Measurements from ENCODE around the gene MAGEC2.

The MAGEC2 gene, protein sequence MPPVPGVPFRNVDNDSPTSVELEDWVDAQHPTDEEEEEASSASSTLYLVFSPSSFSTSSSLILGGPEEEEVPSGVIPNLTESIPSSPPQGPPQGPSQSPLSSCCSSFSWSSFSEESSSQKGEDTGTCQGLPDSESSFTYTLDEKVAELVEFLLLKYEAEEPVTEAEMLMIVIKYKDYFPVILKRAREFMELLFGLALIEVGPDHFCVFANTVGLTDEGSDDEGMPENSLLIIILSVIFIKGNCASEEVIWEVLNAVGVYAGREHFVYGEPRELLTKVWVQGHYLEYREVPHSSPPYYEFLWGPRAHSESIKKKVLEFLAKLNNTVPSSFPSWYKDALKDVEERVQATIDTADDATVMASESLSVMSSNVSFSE

DNA sequence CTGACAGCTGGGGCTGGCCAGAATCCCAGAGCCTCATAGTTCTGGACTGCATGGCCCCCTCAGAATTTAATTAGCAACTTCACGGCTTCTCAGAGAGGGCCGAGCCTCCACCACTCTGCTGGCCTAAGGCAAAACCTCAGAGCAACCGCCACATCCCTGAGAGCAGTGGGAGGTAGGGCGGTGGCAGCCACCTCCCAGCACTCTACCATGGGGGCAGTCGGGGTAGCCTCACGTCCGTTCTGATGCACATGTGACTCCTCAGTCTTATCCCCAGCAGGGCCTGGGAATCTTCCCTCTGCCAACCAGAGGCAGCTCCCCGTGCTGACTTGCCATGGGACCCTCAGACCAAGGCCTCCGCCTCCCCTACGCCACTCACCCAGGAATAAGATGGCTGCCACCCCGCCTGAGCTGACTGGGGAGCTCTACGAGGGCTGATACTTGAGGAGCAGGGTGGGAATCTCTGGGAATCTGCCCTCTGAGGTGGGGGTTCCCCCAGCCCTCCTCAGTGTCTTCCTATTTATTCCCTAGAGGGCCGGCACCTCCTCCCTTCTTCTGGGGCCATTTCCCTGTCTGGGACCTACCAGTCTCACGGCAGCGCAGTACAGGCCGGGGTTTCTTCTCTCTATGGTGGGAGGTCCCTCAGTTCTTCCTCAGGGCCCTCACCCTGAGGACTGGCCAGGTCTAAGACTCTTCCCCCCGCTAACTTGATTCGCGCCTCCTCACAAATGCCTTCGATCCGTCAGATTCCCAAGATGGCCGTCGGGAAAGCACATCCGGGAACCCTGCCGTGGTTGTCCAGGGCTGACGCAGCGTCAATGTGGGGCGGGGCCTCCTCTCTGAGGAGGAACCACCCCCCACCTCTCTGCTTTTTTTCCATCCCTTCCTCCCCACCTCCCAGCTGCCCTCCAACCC, at the start of gene MAGEC2:
Gene MAGEC2 (minus strand): TSS at position 769 of the 912 bp plus-strand sequence. CDS start 1,303 bp downstream, outside the sequence.
- TF ChIP-seq, protein P1, sequence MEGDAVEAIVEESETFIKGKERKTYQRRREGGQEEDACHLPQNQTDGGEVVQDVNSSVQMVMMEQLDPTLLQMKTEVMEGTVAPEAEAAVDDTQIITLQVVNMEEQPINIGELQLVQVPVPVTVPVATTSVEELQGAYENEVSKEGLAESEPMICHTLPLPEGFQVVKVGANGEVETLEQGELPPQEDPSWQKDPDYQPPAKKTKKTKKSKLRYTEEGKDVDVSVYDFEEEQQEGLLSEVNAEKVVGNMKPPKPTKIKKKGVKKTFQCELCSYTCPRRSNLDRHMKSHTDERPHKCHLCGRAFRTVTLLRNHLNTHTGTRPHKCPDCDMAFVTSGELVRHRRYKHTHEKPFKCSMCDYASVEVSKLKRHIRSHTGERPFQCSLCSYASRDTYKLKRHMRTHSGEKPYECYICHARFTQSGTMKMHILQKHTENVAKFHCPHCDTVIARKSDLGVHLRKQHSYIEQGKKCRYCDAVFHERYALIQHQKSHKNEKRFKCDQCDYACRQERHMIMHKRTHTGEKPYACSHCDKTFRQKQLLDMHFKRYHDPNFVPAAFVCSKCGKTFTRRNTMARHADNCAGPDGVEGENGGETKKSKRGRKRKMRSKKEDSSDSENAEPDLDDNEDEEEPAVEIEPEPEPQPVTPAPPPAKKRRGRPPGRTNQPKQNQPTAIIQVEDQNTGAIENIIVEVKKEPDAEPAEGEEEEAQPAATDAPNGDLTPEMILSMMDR (IDR thresholded peaks at IDR 0.05; ENCODE audit: insufficient read depth, missing control alignments) = no peak
- FAIRE-seq = no peak
- no peak for DNase-seq (ENCODE audit: insufficient read length, low spot score)

DNA sequence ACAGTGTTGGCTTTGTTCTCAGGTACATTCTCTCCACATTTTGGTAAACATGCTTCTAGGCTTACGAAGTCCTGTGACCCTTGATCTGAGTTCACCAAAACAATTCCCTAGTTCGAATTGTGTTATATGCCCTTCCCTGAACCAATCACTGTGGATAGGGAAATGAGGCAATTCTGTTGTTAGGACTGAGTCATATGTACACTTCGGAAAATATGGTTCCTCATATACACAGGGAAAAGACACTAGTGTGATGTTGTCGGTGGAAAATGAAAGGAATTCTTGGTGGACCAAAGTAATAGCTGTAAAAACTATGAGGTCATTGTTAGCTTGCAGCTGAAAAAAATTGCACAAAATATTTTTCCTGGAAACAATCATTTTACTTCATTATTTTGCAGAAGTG, 46.6 kb upstream of the MAGEC2 start:
- DNase-seq (ENCODE audit: insufficient read length, low spot score) = no peak
- FAIRE-seq = no peak
- TF ChIP-seq, protein P1 (IDR thresholded peaks at IDR 0.05; ENCODE audit: insufficient read depth, missing control alignments) = no peak

DNA sequence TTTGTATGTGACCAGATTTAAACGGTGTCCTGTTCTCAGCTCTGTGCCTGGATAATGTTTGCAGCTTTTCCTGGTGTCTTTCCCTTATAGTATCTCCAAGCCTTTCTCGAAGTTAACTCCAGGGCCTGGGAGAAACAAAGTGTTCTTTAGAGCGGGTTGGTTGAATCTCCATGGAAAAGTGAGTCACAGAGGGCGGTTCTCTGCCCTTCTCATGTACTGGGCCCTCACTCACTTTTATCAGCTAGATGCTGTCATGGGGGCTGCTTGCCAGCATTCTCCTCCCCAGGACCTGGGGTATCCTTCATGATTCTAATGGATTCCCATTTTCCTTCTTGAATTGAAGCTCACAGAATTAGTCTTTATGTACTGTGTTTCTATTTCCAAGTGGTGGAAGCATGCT, 46.1 kb upstream of the MAGEC2 start:
- TF ChIP-seq, protein P1 (IDR thresholded peaks at IDR 0.05; ENCODE audit: insufficient read depth, missing control alignments) = no peak
- FAIRE-seq = no peak
- no peak for DNase-seq (ENCODE audit: insufficient read length, low spot score)

DNA sequence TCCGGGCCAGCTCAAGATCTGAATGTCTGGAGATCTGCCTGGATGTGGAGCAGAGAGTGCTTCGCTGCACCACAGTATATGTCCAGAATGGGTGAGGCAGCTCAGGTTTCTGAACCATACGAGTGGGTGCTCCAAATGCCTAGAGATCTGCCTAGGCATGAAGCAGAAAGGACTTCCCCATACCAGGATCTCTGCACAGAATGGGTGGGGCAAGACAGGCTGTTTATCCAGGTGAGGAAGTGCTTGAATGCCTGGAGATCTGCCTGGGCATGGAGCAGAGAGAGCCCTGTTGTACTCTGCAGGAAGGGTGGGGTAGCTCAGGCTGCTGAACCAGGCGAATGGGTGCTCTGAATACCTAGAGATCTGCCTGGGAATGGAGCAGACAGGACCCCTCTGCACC, 45.4 kb upstream of the MAGEC2 start:
- FAIRE-seq (no peak), DNase-seq (ENCODE audit: insufficient read length, low spot score) (no peak)
- TF ChIP-seq, protein P1 (IDR thresholded peaks at IDR 0.05; ENCODE audit: insufficient read depth, missing control alignments) = no peak

DNA sequence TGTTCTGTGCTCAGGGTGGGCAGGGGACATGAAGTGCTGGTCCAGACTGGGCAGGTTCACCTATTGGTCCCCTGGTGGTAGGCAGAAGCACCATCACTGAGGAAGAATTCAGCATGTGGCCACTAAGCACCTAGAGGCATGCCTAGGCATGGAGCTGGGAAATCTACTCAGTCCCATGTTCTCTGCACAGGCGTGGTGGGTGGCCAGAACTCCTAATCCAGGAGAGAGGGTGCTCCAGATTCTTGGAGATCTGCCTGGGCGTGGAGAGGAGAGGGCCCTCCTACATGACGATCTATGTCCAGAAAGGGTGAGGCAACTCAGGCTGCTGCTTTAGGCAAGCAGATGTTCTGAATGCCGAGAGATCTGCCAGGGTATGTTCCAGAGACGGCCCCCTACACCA, 44.6 kb upstream of the MAGEC2 start:
- TF ChIP-seq, protein P1 (IDR thresholded peaks at IDR 0.05; ENCODE audit: insufficient read depth, missing control alignments) = no peak
- FAIRE-seq = no peak
- DNase-seq (ENCODE audit: insufficient read length, low spot score) = no peak

DNA sequence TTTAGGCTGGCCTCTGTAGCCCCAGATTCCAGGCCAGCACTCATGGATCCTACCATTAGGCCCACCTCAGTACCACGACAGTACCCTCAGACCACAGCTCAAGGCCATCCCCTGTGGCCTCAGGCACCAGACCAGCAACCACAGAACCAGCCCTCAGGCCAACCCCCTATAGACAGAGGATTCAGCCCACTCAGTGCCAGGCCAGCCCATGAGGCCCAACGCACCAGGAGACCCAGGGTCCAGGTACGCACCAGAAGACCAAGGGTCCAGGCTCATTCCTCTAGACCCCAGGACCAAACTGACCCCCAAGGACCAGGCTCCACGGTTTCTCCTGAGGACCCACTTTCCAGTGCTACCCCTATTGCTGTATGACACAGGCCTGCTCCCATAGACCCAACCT, 39.5 kb upstream of the MAGEC2 start:
- DNase-seq (ENCODE audit: insufficient read length, low spot score) (no peak), FAIRE-seq (no peak)
- TF ChIP-seq, protein P1 (IDR thresholded peaks at IDR 0.05; ENCODE audit: insufficient read depth, missing control alignments) = no peak
